HCT116 (cell line): ENCODE measurements around the gene ST6GALNAC5. TPM values are rescaled to one million over a fixed set of nuclear protein-coding genes. Genes with fewer than 3 reads are reported as not detected.

ENCODE experiments used
- ATAC-seq: fragments of 200-7000 bp; cut with Tn5 transposase; 2 replicates; pipeline ENCODE4 v1.9.1; 2020; ENCODE audit warnings: mild to moderate bottlenecking, moderate library complexity
- BruUV-seq: library from RNA; stranded (reverse); fragments of 400-500 nt; replicated peaks from 2 replicates; lab custom pipeline; 2021; lab: Mats Ljungman, UMichigan
- CTCF ChIA-PET: fragments of 300-600 bp; sonication (Branson Sonifier 250); formaldehyde crosslinking; loops from one replicate; lab custom pipeline; 2021; ENCODE audit warnings: antibody characterized with exemption; lab: Charles Lee
- POLR2A ChIA-PET: fragments of 300-600, 350-600 bp; sonication (Branson Sonifier 250); formaldehyde crosslinking; loops from one replicate; lab custom pipeline; 2021; ENCODE audit warnings: antibody characterized with exemption; lab: Charles Lee
- RAD21 ChIA-PET, 2 experiments: fragments of 300-600 bp; sonication (Branson Sonifier 250); formaldehyde crosslinking; loops; one replicate each; lab custom pipeline; 2023; ENCODE audit warnings: low total read pairs in 2 of 2; ENCODE audit not compliant: uncharacterized antibody in 2 of 2, unreplicated experiment in 2 of 2, low non-redundant PET in 1 of 2; lab: Charles Lee
- DNase-seq: peaks from one replicate; pipeline ENCODE4 v3.0.0-alpha.2; 2010; ENCODE audit warnings: low read depth, low spot score
- H2AFZ ChIP-seq: fragments of 200-600 bp; shearing (Covaris generic), sonication (generic); 2 replicates; pipeline ENCODE4 v1.6.1; 2017; ENCODE audit warnings: low read depth, mixed run types, mixed read lengths, antibody characterized with exemption, low read length; ENCODE audit not compliant: poor library complexity, severe bottlenecking
- H3K27ac ChIP-seq: 2 replicates; pipeline ENCODE4 v1.5.1; 2012; ENCODE audit warnings: low read depth, low read length
- H3K27me3 ChIP-seq: fragments of 200-600 bp; sonication (generic); 2 replicates; pipeline ENCODE4 v1.6.1; 2016; ENCODE audit warnings: mixed run types, low read length, mixed read lengths; ENCODE audit not compliant: insufficient read depth
- H3K36me3 ChIP-seq, 2 experiments: fragments of 200-500 bp in 1 of 2; fragments of 200-600 bp in 1 of 2; sonication (Bioruptor generic) in 1 of 2; sonication (generic) in 1 of 2; 2 replicates each; pipeline versions ENCODE4 v1.5.1 to v1.6.1; 2014 to 2016; ENCODE audit warnings: low read length in 2 of 2, inconsistent platforms in 1 of 2, mixed read lengths in 1 of 2, mixed run types in 1 of 2; ENCODE audit not compliant: insufficient read depth in 2 of 2, control insufficient read depth in 1 of 2
- H3K4me1 ChIP-seq, 2 experiments: fragments of 200-600 bp in 1 of 2; sonication (generic) in 1 of 2; 2 replicates each; pipeline versions ENCODE4 v1.5.1 to v1.6.1; 2012 to 2017; ENCODE audit warnings: low read length in 2 of 2, inconsistent platforms in 1 of 2, mild to moderate bottlenecking in 1 of 2, mixed read lengths in 1 of 2, mixed run types in 1 of 2, moderate library complexity in 1 of 2; ENCODE audit not compliant: insufficient read depth in 2 of 2, control insufficient read depth in 1 of 2
- H3K4me2 ChIP-seq: fragments of 200-600 bp; sonication (generic); 2 replicates; pipeline ENCODE4 v1.6.1; 2017; ENCODE audit warnings: mixed run types, low read length, mixed read lengths
- H3K4me3 ChIP-seq, 2 experiments: fragments of 200-600 bp in 1 of 2; sonication (generic) in 1 of 2; replicated peaks in 1 of 2; 2 replicates each; pipeline ENCODE4 v1.5.1; 2011 to 2016; ENCODE audit warnings: low read length in 2 of 2, control low read depth in 1 of 2, low read depth in 1 of 2, mild to moderate bottlenecking in 1 of 2, mixed read lengths in 1 of 2, mixed run types in 1 of 2
- H3K79me2 ChIP-seq: fragments of 200-600 bp; sonication (generic); 2 replicates; pipeline ENCODE4 v1.6.1; 2017; ENCODE audit warnings: mild to moderate bottlenecking, mixed run types, low read length, moderate library complexity, mixed read lengths; ENCODE audit not compliant: insufficient read depth
- H3K9ac ChIP-seq: fragments of 200-600 bp; sonication (generic); 2 replicates; pipeline ENCODE4 v1.6.1; 2016; ENCODE audit warnings: low read length, mixed read lengths
- H3K9me2 ChIP-seq: fragments of 200-600 bp; sonication (generic), shearing (Covaris generic); 2 replicates; pipeline ENCODE4 v1.6.1; 2017; ENCODE audit warnings: mixed run types, mild to moderate bottlenecking, moderate library complexity; ENCODE audit not compliant: insufficient read depth
- H3K9me3 ChIP-seq, 2 experiments: fragments of 200-500 bp in 1 of 2; fragments of 200-600 bp in 1 of 2; sonication (Bioruptor generic) in 1 of 2; sonication (generic) in 1 of 2; 2 replicates each; pipeline ENCODE4 v1.6.1; 2014 to 2017; ENCODE audit warnings: low read length in 2 of 2, mixed read lengths in 2 of 2, inconsistent platforms in 1 of 2, low read depth in 1 of 2, mild to moderate bottlenecking in 1 of 2, mixed run types in 1 of 2, moderate library complexity in 1 of 2; ENCODE audit not compliant: control insufficient read depth in 1 of 2, insufficient read depth in 1 of 2
- H4K20me1 ChIP-seq: fragments of 200-600 bp; sonication (generic), shearing (Covaris generic); 2 replicates; pipeline ENCODE4 v1.6.1; 2017; ENCODE audit warnings: mixed run types, mild to moderate bottlenecking, moderate library complexity; ENCODE audit not compliant: insufficient read depth
- CBX3 ChIP-seq: IDR thresholded peaks from 2 replicates; pipeline ENCODE4 v1.6.1; 2012; ENCODE audit warnings: low read depth
- CEBPB ChIP-seq: IDR thresholded peaks from 2 replicates; pipeline ENCODE4 v1.6.1; 2012; ENCODE audit warnings: low read depth
- EGR1 ChIP-seq: IDR thresholded peaks from 2 replicates; pipeline ENCODE4 v1.6.1; 2012; ENCODE audit warnings: low read depth
- ELF1 ChIP-seq: IDR thresholded peaks from 2 replicates; pipeline ENCODE4 v1.6.1; 2012; ENCODE audit warnings: low read depth, borderline replicate concordance
- FOSL1 ChIP-seq: IDR thresholded peaks from 2 replicates; pipeline ENCODE4 v1.6.1; 2012; ENCODE audit warnings: low read depth
- POLR2A ChIP-seq: IDR thresholded peaks from 2 replicates; pipeline ENCODE4 v1.7.0; 2011; ENCODE audit warnings: borderline replicate concordance; ENCODE audit not compliant: insufficient read depth, insufficient read length; ENCODE audit errors: extremely low read depth
- RAD21 ChIP-seq: IDR thresholded peaks from 2 replicates; pipeline ENCODE4 v1.6.1; 2012; ENCODE audit warnings: low read depth, mild to moderate bottlenecking
- REST ChIP-seq: IDR thresholded peaks from 2 replicates; pipeline ENCODE4 v1.6.1; 2012; ENCODE audit warnings: low read depth
- SIN3A ChIP-seq: IDR thresholded peaks from 2 replicates; pipeline ENCODE4 v1.6.1; 2012; ENCODE audit warnings: low read depth
- SRF ChIP-seq: IDR thresholded peaks from 2 replicates; pipeline ENCODE4 v1.6.1; 2012; ENCODE audit warnings: low read depth
- TCF7L2 ChIP-seq: IDR thresholded peaks from 2 replicates; pipeline ENCODE4 v1.7.0; 2011; ENCODE audit warnings: borderline replicate concordance, inconsistent platforms; ENCODE audit not compliant: insufficient read depth, insufficient read length; ENCODE audit errors: extremely low read depth
- YY1 ChIP-seq: IDR thresholded peaks from 2 replicates; pipeline ENCODE4 v1.6.1; 2011; ENCODE audit warnings: low read length, low read depth, moderate library complexity, mild to moderate bottlenecking; ENCODE audit not compliant: insufficient replicate concordance; ENCODE audit errors: extremely low read depth
- ZFX ChIP-seq: fragments of 450-650 bp; IDR thresholded peaks from 2 replicates; pipeline ENCODE4 v1.6.1; 2017
- intact Hi-C: fragments of 100-400 bp; cut with micrococcal nuclease; formaldehyde crosslinking; loops from 2 replicates; pipeline ENCODE4 v1.10.0; 2022
- total RNA-seq: library from RNA; stranded (reverse); gene quantifications from one replicate; pipeline ENCODE4 v1.2.1, GENCODE V29; 2021; ENCODE audit not compliant: unreplicated experiment
- TF ChIP-seq, protein P1 (sequence below), 3 experiments: fragments of 200-600 bp in 1 of 3; sonication (generic) in 1 of 3; IDR thresholded peaks in 2 of 3; conservative IDR thresholded peaks in 1 of 3; 2 replicates each; pipeline ENCODE4 v1.5.1; 2012 to 2017; ENCODE audit warnings: low read depth in 2 of 3, low read length in 2 of 3, antibody characterized with exemption in 1 of 3, borderline replicate concordance in 1 of 3, control low read depth in 1 of 3, mild to moderate bottlenecking in 1 of 3, mixed read lengths in 1 of 3, mixed run types in 1 of 3, moderate library complexity in 1 of 3; ENCODE audit not compliant: insufficient read depth in 1 of 3

Gene ST6GALNAC5
- total RNA-seq, 1 experiment from 2014 or later = 1.2 TPM

DNA sequence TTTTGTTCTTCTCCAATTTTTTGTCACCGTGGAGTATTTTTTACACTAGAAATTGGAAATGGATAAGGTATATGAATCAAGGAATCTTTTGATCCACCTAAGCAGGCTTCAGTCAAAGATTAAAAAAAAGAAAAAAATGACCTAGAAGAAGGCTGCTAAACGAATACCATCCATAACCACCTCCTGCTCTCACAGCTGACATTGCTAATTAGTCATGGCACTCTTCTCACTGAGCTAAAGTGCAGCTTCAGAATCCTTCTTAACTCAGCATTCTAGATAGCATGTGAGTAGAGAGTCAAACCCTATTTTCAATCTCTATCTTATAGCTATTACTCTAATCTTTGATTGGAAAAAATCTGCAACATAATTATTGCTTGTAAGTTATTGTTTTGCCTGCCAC, 40.2 kb upstream of the ST6GALNAC5 start:
- no peak overlapping the region for H3K4me2 ChIP-seq
- no peak overlapping the region for H2AFZ ChIP-seq
- H3K79me2 ChIP-seq = no peaks in the 10 kb centered on the region
- TF ChIP-seq ZFX (no peak), FOSL1 (no peak), SRF (no peak), CEBPB (no peak), EGR1 (no peak), RAD21 (no peak), POLR2A (no peak), SIN3A (no peak), YY1 (no peak), REST (no peak), ELF1 (no peak), TCF7L2 (no peak), CBX3 (no peak)
- TF ChIP-seq, protein P1, sequence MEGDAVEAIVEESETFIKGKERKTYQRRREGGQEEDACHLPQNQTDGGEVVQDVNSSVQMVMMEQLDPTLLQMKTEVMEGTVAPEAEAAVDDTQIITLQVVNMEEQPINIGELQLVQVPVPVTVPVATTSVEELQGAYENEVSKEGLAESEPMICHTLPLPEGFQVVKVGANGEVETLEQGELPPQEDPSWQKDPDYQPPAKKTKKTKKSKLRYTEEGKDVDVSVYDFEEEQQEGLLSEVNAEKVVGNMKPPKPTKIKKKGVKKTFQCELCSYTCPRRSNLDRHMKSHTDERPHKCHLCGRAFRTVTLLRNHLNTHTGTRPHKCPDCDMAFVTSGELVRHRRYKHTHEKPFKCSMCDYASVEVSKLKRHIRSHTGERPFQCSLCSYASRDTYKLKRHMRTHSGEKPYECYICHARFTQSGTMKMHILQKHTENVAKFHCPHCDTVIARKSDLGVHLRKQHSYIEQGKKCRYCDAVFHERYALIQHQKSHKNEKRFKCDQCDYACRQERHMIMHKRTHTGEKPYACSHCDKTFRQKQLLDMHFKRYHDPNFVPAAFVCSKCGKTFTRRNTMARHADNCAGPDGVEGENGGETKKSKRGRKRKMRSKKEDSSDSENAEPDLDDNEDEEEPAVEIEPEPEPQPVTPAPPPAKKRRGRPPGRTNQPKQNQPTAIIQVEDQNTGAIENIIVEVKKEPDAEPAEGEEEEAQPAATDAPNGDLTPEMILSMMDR (IDR thresholded peaks at IDR 0.05 in 2 of 3, conservative IDR thresholded peaks at IDR 0.05 in 1 of 3; ENCODE audit: borderline replicate concordance in 1 of 3, insufficient read depth in 1 of 3, low read depth in 2 of 3, low read length in 2 of 3) = no peak
- CTCF ChIA-PET = no interaction called here
- no TSS peak for BruUV-seq
- no peaks in the 10 kb centered on the region for H3K27me3 ChIP-seq
- no peak overlapping the region for H3K9ac ChIP-seq
- no peaks in the 10 kb centered on the region for H3K9me2 ChIP-seq
- no peak overlapping the region for H3K4me3 ChIP-seq
- no peaks in the 10 kb centered on the region for H3K9me3 ChIP-seq
- no peak for DNase-seq
- H3K4me1 ChIP-seq = no peaks in the 10 kb centered on the region
- H3K27ac ChIP-seq = no peak overlapping the region
- no peaks in the 10 kb centered on the region for H4K20me1 ChIP-seq
- intact Hi-C loops = no loop called here
- no peaks in the 10 kb centered on the region for H3K36me3 ChIP-seq
- POLR2A ChIA-PET = no interaction called here
- RAD21 ChIA-PET = no interaction called here
- no peak for ATAC-seq
